IMR-90 (cell line): ENCODE results near the gene RPTOR. TPM values are rescaled to one million over a fixed set of nuclear protein-coding genes. Genes with fewer than 3 reads are reported as not detected.

Experiments used
- ATAC-seq: fragments of 200-7000 bp; cut with Tn5 transposase; 2 replicates; pipeline ENCODE4 v1.9.1; 2020; ENCODE audit warnings: low read depth, mild to moderate bottlenecking, moderate library complexity
- BruUV-seq: library from RNA; stranded (reverse); fragments of 400-500 nt; replicated peaks from 2 replicates; lab custom pipeline; 2021; lab: Mats Ljungman, UMichigan
- CTCF ChIA-PET: fragments of 300-600 bp; formaldehyde crosslinking; extraction: SDS; loops from one replicate; lab custom pipeline; 2021; ENCODE audit warnings: antibody characterized with exemption; lab: Yijun Ruan, JAX
- POLR2A ChIA-PET: fragments of 300-600 bp; sonication (Branson Sonifier 250); formaldehyde crosslinking; loops from one replicate; lab custom pipeline; 2022; ENCODE audit warnings: antibody characterized with exemption; ENCODE audit not compliant: unreplicated experiment; lab: Charles Lee
- DNase-seq: peaks from one replicate; pipeline ENCODE4 v3.0.0; 2013
- H2AFZ ChIP-seq: replicated peaks from 2 replicates; pipeline ENCODE3; 2013; ENCODE audit warnings: low read length, mild to moderate bottlenecking; ENCODE audit not compliant: poor library complexity
- H2AK5ac ChIP-seq: 2 replicates; pipeline ENCODE4 v1.6.1; 2013; ENCODE audit warnings: low read depth, low read length, inconsistent platforms
- H2AK9ac ChIP-seq: replicated peaks from 2 replicates; pipeline ENCODE3; 2013; ENCODE audit warnings: mild to moderate bottlenecking, low read depth, low read length, moderate library complexity; ENCODE audit not compliant: poor library complexity
- H2BK120ac ChIP-seq: 2 replicates; pipeline ENCODE4 v1.6.1; 2013; ENCODE audit warnings: low read depth, low read length, inconsistent platforms
- H2BK15ac ChIP-seq: 3 replicates; pipeline ENCODE4 v1.6.1; 2013; ENCODE audit warnings: low read depth, low read length, inconsistent platforms
- H2BK20ac ChIP-seq: 2 replicates; pipeline ENCODE4 v1.6.1; 2013; ENCODE audit warnings: low read depth, mild to moderate bottlenecking, inconsistent platforms, low read length, moderate library complexity
- H2BK5ac ChIP-seq: 2 replicates; pipeline ENCODE4 v1.6.1; 2013; ENCODE audit warnings: mild to moderate bottlenecking, low read depth, low read length, inconsistent platforms; ENCODE audit not compliant: poor library complexity, severe bottlenecking
- H3K14ac ChIP-seq: replicated peaks from 2 replicates; pipeline ENCODE4 v1.6.1; 2013; ENCODE audit warnings: low read depth, low read length, inconsistent platforms
- H3K18ac ChIP-seq: 2 replicates; pipeline ENCODE4 v1.6.1; 2013; ENCODE audit warnings: low read depth, low read length, control low read depth
- H3K23ac ChIP-seq: 2 replicates; pipeline ENCODE4 v1.6.1; 2013; ENCODE audit warnings: low read depth, low read length, inconsistent platforms
- H3K27ac ChIP-seq: 2 replicates; pipeline ENCODE4 v1.5.1; 2013; ENCODE audit warnings: mild to moderate bottlenecking, control low read depth, low read length; ENCODE audit not compliant: insufficient read depth
- H3K27me3 ChIP-seq: 2 replicates; pipeline ENCODE4 v1.6.1; 2013; ENCODE audit warnings: low read length; ENCODE audit not compliant: control insufficient read depth, insufficient read depth
- H3K36me3 ChIP-seq: 2 replicates; pipeline ENCODE4 v1.6.1; 2013; ENCODE audit warnings: low read length, mixed read lengths; ENCODE audit not compliant: control insufficient read depth, insufficient read depth
- H3K4ac ChIP-seq: 2 replicates; pipeline ENCODE4 v1.6.1; 2013; ENCODE audit warnings: low read depth, low read length, inconsistent platforms
- H3K4me1 ChIP-seq: 2 replicates; pipeline ENCODE4 v1.6.1; 2013; ENCODE audit warnings: low read length, mixed read lengths; ENCODE audit not compliant: control insufficient read depth, insufficient read depth
- H3K4me2 ChIP-seq: 2 replicates; pipeline ENCODE4 v1.6.1; 2013; ENCODE audit warnings: low read depth, mild to moderate bottlenecking, control low read depth, low read length, moderate library complexity
- H3K4me3 ChIP-seq: 2 replicates; pipeline ENCODE4 v1.5.1; 2013; ENCODE audit warnings: low read depth, mild to moderate bottlenecking, control low read depth, low read length, moderate library complexity; ENCODE audit not compliant: insufficient read depth
- H3K56ac ChIP-seq: 2 replicates; pipeline ENCODE4 v1.6.1; 2013; ENCODE audit warnings: low read length, inconsistent platforms; ENCODE audit not compliant: insufficient read depth; ENCODE audit errors: extremely low read depth
- H3K79me1 ChIP-seq, 2 experiments: 2 replicates each; pipeline ENCODE4 v1.6.1; 2013; ENCODE audit warnings: low read length in 2 of 2, inconsistent platforms in 1 of 2, low read depth in 1 of 2
- H3K9ac ChIP-seq: 2 replicates; pipeline ENCODE4 v1.6.1; 2013; ENCODE audit warnings: low read depth, low read length, control low read depth
- H3K9me1 ChIP-seq: 2 replicates; pipeline ENCODE4 v1.6.1; 2013; ENCODE audit warnings: low read length, inconsistent platforms; ENCODE audit not compliant: insufficient read depth
- H3K9me3 ChIP-seq: 2 replicates; pipeline ENCODE4 v1.6.1; 2013; ENCODE audit warnings: low read length; ENCODE audit not compliant: control insufficient read depth, insufficient read depth
- H4K20me1 ChIP-seq: 2 replicates; pipeline ENCODE4 v1.6.1; 2013; ENCODE audit warnings: low read length, inconsistent platforms; ENCODE audit not compliant: insufficient read depth
- H4K5ac ChIP-seq: 2 replicates; pipeline ENCODE4 v1.6.1; 2013; ENCODE audit warnings: mild to moderate bottlenecking, low read depth, low read length, control low read depth
- H4K8ac ChIP-seq, 2 experiments: 2 replicates each; pipeline ENCODE4 v1.6.1; 2013; ENCODE audit warnings: low read depth in 2 of 2, low read length in 2 of 2, control low read depth in 1 of 2, inconsistent platforms in 1 of 2
- H4K91ac ChIP-seq: 2 replicates; pipeline ENCODE4 v1.6.1; 2013; ENCODE audit warnings: low read depth, low read length, inconsistent platforms; ENCODE audit not compliant: insufficient read depth
- BHLHE40 ChIP-seq: fragments of 150-350 bp; IDR thresholded peaks from 2 replicates; pipeline ENCODE4 v1.6.1; 2016; ENCODE audit warnings: mild to moderate bottlenecking, low read depth, low read length
- CEBPB ChIP-seq: IDR thresholded peaks from 2 replicates; pipeline ENCODE4 v1.6.1; 2012; ENCODE audit warnings: low read depth, low read length, improper control_type of control experiment
- FOS ChIP-seq: fragments of 150-350 bp; IDR thresholded peaks from 2 replicates; pipeline ENCODE4 v1.6.1; 2016; ENCODE audit warnings: low read depth, low read length
- MAFK ChIP-seq: IDR thresholded peaks from 2 replicates; pipeline ENCODE4 v1.6.1; 2012; ENCODE audit warnings: low read depth, low read length, improper control_type of control experiment
- NFE2L2 ChIP-seq: fragments of 150-350 bp; IDR thresholded peaks from 2 replicates; pipeline ENCODE4 v1.6.1; 2016; ENCODE audit warnings: low read depth, mild to moderate bottlenecking, low read length
- POLR2A ChIP-seq: IDR thresholded peaks from 2 replicates; pipeline ENCODE4 v1.6.1; 2012; ENCODE audit warnings: mild to moderate bottlenecking, low read depth, low read length
- RAD21 ChIP-seq: IDR thresholded peaks from 2 replicates; pipeline ENCODE4 v1.6.1; 2012; ENCODE audit warnings: low read length, improper control_type of control experiment
- RFX5 ChIP-seq: IDR thresholded peaks from 2 replicates; pipeline ENCODE4 v1.8.0; 2012; ENCODE audit warnings: low read depth, mild to moderate bottlenecking, low read length, moderate library complexity
- WGBS, 2 experiments: methylation state at CpG; one replicate each; pipeline versions ENCODE4 v1.1.5 to v1.1.7; 2013; ENCODE audit warnings: missing lambda C conversion rate in 2 of 2; ENCODE audit not compliant: insufficient read length in 1 of 2; ENCODE audit errors: extremely low coverage in 2 of 2; 5-methylcytosine and 5-hydroxymethylcytosine counted together
- dilution Hi-C: fragments of 300-500 bp; cut with HindIII; formaldehyde crosslinking; loops from one replicate; pipeline ENCODE4 v1.14.3; 2018; ENCODE audit warnings: low sequenced_read_pairs; ENCODE audit not compliant: unreplicated experiment
- in situ Hi-C: fragments of 300-500 bp; cut with MboI; formaldehyde crosslinking; loops from 3 replicates; pipeline ENCODE4 v1.14.3; 2019; ENCODE audit warnings: low sequenced_read_pairs, inconsistent platforms, mixed read lengths
- intact Hi-C: fragments of 100-400 bp; cut with micrococcal nuclease; formaldehyde crosslinking; loops from 2 replicates; pipeline ENCODE4 v1.10.0; 2022
- polyA plus RNA-seq, 3 experiments: library from polyadenylated mRNA; depleted of rRNA; stranded (reverse); fragments of >200 nt; gene quantifications; 2 replicates each; pipeline ENCODE4 v1.2.3, GENCODE V29; 2012; ENCODE audit warnings: low replicate concordance in 1 of 3
- total RNA-seq: library from RNA; depleted of rRNA; stranded (reverse); fragments of >200 nt; gene quantifications from 2 replicates; pipeline ENCODE4 v1.2.3, GENCODE V29; 2012

RPTOR gene
- total and polyA plus RNA-seq, 2 of the 4 experiments (the other 2 are of a cell fraction): 10.8 to 14.7 TPM

DNA sequence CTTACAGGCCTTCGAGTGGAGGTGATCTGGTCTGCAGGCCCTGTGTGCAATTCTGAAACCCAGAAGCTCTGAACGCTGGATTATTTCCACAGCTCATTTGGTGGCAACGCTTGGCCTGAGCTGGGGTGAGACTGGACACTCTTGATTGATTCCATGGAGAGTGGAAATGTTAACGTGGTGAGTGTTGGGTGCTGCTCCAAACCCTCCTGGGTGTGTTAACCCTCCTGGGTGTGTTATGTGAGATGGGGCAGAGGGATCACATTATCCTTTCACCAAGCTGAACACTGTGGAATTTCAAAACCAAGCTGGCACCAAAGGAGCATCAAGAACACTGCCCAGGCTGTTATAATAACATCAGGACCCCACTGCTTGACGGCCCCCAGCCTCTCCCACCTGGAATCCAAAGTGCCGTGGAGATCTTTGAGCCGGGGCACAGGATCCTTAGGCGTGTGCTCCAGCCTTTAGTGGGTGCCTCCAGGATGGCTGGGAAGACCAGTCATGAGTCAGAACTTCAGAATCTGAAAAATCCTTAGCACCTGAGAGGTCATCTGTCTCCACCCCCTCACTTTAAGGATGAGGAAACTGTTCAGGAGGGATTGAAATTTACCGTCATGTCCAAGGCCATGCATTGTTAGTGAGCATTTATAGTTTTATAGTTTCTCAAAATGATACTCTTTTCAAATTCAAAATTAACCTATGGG lies 75.0 kb downstream of the RPTOR start:
- peak; percentile 11 for DNase-seq
- peaks cover 9% of the 10 kb centered on the region for H3K9me1 ChIP-seq
- no peak overlapping the region for H3K27ac ChIP-seq
- peak overlapping the region; percentile 1 for H2AK9ac ChIP-seq
- ATAC-seq: no peak
- intact Hi-C loops (no loop called here), in situ Hi-C loops (no loop called here), dilution Hi-C loops (no loop called here)
- H2BK120ac ChIP-seq: no peak overlapping the region; the same call in 1 of the 2 replicates
- no peak overlapping the region for H4K91ac ChIP-seq
- no peak overlapping the region for H3K56ac ChIP-seq
- peaks cover 13% of the 10 kb centered on the region for H4K20me1 ChIP-seq
- ChIA-PET CTCF (no interaction called here), POLR2A (no interaction called here)
- no peak overlapping the region for H2AFZ ChIP-seq
- H3K4me3 ChIP-seq: no peak overlapping the region
- H3K9ac ChIP-seq: no peak overlapping the region
- H3K4me1 ChIP-seq: peaks cover 5% of the 10 kb centered on the region; the same call in 1 of the 2 replicates
- 100% methylated on average over 1 of the region's 9 CpGs; no CpG with 5 or more reads in 1 of the 2 experiments for WGBS, 2 experiments
- no peak overlapping the region for H3K18ac ChIP-seq
- no peak overlapping the region for H2BK5ac ChIP-seq
- peak overlapping the region; percentile 40 for H3K4ac ChIP-seq
- no TSS peak for BruUV-seq
- no peak overlapping the region for H3K4me2 ChIP-seq
- peak overlapping the region; percentile 8; the same call in 1 of the 2 replicates for H2BK20ac ChIP-seq
- H3K9me3 ChIP-seq: no peaks in the 10 kb centered on the region
- no peaks in the 10 kb centered on the region for H3K27me3 ChIP-seq
- no peak overlapping the region for H4K5ac ChIP-seq
- H3K36me3 ChIP-seq: no peaks in the 10 kb centered on the region
- H3K79me1 ChIP-seq: peaks cover 21 to 61% of the 10 kb centered on the region in 2 experiments
- H2AK5ac ChIP-seq: peak overlapping the region; percentile 46; the same call in 1 of the 2 replicates
- H3K14ac ChIP-seq: 0 out of 2 replicates have a peak overlapping the region, but pooled peaks have one; percentile 52
- H3K23ac ChIP-seq: no peak overlapping the region
- H4K8ac ChIP-seq: no peak overlapping the region
- TF ChIP-seq NFE2L2 (no peak), RAD21 (no peak), RFX5 (no peak), FOS (no peak), MAFK (no peak), CEBPB (no peak), POLR2A (no peak), BHLHE40 (no peak)
- no peak overlapping the region for H2BK15ac ChIP-seq
